HG02763 (cell line): ENCODE results near the gene UBXN10.
"Not testable (repeated sequence)": the region's sequence is repeated elsewhere in the genome, so short reads cannot be mapped to it uniquely, and the experiment has no call there.

Experiments used
- ATAC-seq: cut with Tn5 transposase; IDR thresholded peaks from one replicate; pipeline ENCODE4 v1.9.1; 2021; ENCODE audit warnings: mild to moderate bottlenecking, moderate library complexity; ENCODE audit not compliant: unreplicated experiment

Gene UBXN10

GRCh38 chr1:20199403-20199802, 13.5 kb downstream of the UBXN10 start:
- no peak for ATAC-seq

GRCh38 chr1:20199840-20200239, 13.9 kb downstream of the UBXN10 start:
- ATAC-seq = no peak

- ATAC-seq = no peak
Observed at GRCh38 chr1:20200966-20201365, 15.1 kb downstream of the UBXN10 start.

GRCh38 chr1:20202166-20202565, 16.3 kb downstream of the UBXN10 start:
- ATAC-seq = no peak

GRCh38 chr1:20207546-20207945, 21.6 kb downstream of the UBXN10 start:
- ATAC-seq = no peak

- no peak for ATAC-seq
Observed at GRCh38 chr1:20209471-20209870, 23.6 kb downstream of the UBXN10 start.

GRCh38 chr1:20210736-20211460, 25.0 kb downstream of the UBXN10 start:
- no peak for ATAC-seq

GRCh38 chr1:20211511-20211931, 25.6 kb downstream of the UBXN10 start:
- ATAC-seq = no peak

- ATAC-seq = no peak
Observed at GRCh38 chr1:20212085-20212684, 26.3 kb downstream of the UBXN10 start.

GRCh38 chr1:20212685-20213331, 26.9 kb downstream of the UBXN10 start:
- ATAC-seq = no peak

- no peak for ATAC-seq
Observed at GRCh38 chr1:20215716-20216115, 29.8 kb downstream of the UBXN10 start.

GRCh38 chr1:20216574-20216973, 30.7 kb downstream of the UBXN10 start:
- no peak for ATAC-seq

GRCh38 chr1:20219053-20219452, 33.2 kb downstream of the UBXN10 start:
- not testable (repeated sequence) for ATAC-seq

- no peak for ATAC-seq
Observed at GRCh38 chr1:20220036-20220435, 34.1 kb downstream of the UBXN10 start.

GRCh38 chr1:20223106-20223505, 37.2 kb downstream of the UBXN10 start:
- ATAC-seq = no peak

GRCh38 chr1:20223551-20224419, 37.9 kb downstream of the UBXN10 start:
- ATAC-seq = no peak

GRCh38 chr1:20224546-20224945, 38.6 kb downstream of the UBXN10 start:
- no peak for ATAC-seq

- no peak for ATAC-seq
Observed at GRCh38 chr1:20227704-20228103, 41.8 kb downstream of the UBXN10 start.

GRCh38 chr1:20228314-20228825, 42.5 kb downstream of the UBXN10 start:
- ATAC-seq = no peak

GRCh38 chr1:20229171-20229570, 43.3 kb downstream of the UBXN10 start:
- ATAC-seq = no peak

GRCh38 chr1:20232564-20232963, 46.7 kb downstream of the UBXN10 start:
- not testable (repeated sequence) for ATAC-seq
